HG03025 (cell line): ENCODE measurements around the gene DOCK8.

ENCODE experiments used
- ATAC-seq: cut with Tn5 transposase; IDR thresholded peaks from one replicate; pipeline ENCODE4 v1.9.1; 2021; ENCODE audit warnings: mild to moderate bottlenecking, moderate library complexity; ENCODE audit not compliant: unreplicated experiment, low FRiP score

The DOCK8 gene

DNA sequence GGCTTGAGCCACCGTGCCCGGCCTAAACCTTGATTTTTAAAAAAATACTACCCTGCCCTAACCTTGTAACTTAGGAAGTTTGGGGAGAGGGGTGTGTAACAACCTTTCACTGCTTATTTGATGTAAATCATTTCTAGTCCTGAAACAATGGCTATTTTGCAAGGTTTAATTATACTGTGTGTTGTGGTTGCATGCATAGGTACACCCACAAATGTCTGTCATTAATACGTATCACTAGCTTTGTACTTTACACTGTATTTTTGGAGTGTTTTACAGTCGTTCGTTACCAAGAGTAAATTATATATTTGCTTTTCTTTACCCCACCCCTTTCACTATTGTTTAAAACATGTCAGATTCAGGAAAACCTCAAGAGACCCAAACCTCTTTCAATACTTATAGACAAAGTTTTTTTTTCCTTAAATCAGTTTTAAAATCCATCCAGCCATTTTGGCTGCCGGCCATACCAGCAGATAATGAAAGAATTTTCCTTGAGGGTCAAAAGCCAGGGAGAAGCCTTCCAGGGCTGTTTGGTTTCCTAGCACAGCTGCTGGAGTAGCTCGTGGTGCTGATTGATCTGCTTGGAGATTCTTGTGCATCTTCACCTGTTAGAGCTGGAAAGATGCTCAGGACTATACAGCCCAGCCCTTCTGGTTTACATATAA lies 50.7 kb downstream of the DOCK8 start:
- no peak for ATAC-seq

DNA sequence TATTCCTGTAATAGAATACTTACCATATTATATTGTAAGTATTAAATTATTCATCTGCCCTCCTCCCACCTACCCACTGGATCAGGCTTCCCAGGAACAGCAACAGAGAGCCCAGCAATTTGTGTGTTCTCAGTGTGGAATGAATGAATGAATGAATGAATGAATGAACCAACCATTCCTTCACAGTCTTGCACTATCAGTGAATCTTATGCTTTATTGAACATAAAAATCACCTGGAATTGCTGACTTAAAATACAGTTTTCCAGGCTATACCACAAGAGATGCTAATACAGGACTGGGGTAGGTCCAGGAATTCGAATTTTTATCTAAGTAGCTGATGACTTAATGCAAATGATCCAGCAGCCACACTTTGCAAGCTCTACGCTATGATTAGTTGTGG lies 51.6 kb downstream of the DOCK8 start:
- no peak for ATAC-seq

GRCh38 chr9:268616-269015 lies 54.0 kb downstream of the DOCK8 start:
- ATAC-seq: no peak

- ATAC-seq: no peak
Observed at GRCh38 chr9:269081-269711, 54.5 kb downstream of the DOCK8 start.

- no peak for ATAC-seq
Observed at GRCh38 chr9:270657-271237, 56.1 kb downstream of the DOCK8 start.

GRCh38 chr9:272251-273213 lies 57.9 kb downstream of the DOCK8 start:
- ATAC-seq: peak; percentile 97

DNA sequence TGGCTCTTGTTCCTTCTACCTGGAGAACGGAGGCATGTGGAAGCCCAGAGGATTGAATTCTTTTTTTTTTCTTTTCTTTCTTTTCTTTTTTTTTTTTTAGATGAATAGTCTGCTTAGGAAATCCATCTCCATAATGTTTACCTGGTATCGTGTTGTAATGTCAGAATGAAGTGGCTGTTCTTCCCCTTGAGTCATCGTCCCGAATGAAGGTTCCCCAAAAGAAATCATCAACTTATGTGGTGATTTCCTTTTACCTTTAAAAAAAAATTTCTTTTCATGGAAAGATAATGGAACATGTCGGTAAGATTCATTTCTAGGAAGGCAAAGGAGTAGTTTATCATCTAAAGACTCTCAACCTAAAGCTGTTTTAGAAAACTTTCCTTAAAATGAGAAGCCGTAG lies 59.7 kb downstream of the DOCK8 start:
- ATAC-seq: no peak

GRCh38 chr9:277601-278295 lies 63.1 kb downstream of the DOCK8 start:
- ATAC-seq: no peak

- no peak for ATAC-seq
Observed at GRCh38 chr9:278651-279050, 64.0 kb downstream of the DOCK8 start.

- ATAC-seq: no peak
Observed at GRCh38 chr9:279674-280073, 65.0 kb downstream of the DOCK8 start.

GRCh38 chr9:281741-282645 lies 67.3 kb downstream of the DOCK8 start:
- no peak for ATAC-seq

DNA sequence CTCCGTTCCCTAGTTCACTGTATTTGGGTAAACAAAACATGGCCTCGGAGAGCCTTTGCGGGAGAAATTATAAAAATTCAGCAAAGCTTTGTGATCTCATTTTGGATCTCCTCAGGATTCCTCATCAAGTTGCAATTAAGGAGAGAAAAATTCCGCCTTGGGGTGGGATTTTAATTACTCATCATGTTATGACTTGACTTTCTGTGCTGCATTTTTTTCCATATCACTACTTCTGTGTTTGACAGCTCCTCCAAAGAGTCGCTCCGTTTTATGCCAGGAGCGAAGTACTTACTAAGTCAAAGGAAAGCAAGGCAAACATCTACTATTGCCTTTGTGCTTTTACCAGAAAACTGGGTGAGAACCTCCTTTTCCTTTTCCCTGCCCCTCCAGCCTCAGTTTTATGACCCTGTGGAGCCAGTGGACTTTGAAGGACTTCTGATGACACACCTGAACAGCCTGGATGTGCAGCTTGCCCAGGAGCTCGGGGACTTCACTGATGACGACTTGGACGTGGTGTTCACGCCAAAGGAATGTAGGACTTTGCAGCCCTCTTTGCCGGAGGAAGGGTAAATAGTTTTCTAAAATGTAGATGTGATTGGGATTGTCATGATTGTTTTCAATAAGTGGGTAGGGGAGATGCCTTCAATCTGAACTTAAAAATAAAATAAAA lies 71.5 kb downstream of the DOCK8 start:
- no peak for ATAC-seq

DNA sequence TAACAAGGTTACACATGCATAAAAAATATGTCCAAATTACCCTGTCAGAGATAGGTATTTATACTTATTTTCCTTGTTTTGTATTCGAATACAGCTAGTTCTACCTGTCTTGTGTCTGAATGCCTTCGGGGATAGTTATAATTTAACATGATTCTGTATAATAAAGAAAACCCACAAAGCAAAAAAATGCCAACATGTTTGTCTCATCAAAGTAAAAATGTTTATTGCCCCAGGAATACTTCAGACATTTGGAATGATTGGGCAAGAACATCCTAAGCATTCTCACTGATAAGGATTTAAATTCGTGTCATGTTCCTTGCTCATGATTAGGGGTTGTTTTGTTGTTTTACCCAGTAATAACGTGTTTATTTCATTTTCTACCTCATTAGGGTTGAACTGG lies 74.5 kb downstream of the DOCK8 start:
- ATAC-seq: no peak

DNA sequence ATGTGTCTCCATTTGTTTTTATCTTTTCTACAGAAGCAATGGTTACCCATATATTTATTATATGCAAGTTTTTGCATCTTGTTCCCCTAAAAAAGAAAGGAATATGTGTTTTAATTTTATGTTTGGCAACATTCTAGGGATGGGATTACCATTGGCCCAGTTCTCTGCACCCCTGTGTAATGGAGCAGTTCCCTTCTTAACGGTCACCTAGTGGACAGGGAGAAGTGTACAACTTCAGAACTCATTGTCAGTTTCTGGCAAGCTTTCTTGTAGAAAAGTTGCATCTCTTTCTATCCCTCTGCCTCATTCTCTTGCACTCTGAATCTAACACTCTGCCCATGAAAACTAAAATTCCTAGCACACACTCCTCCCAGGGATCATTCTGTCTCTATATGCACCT lies 78.2 kb downstream of the DOCK8 start:
- ATAC-seq: no peak

DNA sequence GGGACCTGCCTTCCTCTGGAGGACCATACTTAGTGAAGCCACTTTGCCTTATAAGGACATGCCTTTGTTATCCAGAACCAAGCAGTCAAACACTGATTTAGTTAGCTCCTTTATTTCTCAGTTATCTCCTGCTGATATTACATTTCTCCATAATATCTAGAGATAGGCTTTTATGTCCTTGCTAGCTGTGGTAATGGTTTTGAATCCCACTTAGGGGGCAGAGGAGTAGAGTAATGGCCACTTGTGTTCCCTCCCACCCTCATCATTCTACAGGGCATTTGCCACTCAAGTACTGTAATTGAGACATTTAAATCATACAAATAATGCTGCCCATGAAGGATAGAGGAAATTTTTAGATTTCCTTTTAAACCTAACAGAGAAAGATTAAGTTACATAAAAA lies 80.9 kb downstream of the DOCK8 start:
- no peak for ATAC-seq

DNA sequence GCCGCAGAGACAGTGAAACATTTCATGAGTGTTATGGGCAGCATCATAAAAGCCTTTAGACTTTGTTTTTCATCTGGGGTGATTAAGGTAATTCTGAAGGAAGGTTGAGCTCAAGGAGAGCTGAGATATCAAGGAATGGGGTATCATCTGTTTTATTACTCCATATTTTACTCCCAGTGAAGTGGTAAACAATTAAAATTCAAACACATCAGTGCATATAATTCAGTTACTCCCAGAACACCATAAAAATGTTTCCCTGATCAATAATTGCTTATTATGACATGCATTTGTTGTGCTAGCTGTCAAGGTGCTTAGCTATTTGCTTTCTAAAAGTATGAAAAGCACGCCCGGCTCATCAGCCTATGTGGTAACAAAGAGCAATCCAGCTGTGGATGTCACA lies 81.7 kb downstream of the DOCK8 start:
- no peak for ATAC-seq

- ATAC-seq: peak; percentile 80
Observed at GRCh38 chr9:297104-297972, 82.7 kb downstream of the DOCK8 start.

DNA sequence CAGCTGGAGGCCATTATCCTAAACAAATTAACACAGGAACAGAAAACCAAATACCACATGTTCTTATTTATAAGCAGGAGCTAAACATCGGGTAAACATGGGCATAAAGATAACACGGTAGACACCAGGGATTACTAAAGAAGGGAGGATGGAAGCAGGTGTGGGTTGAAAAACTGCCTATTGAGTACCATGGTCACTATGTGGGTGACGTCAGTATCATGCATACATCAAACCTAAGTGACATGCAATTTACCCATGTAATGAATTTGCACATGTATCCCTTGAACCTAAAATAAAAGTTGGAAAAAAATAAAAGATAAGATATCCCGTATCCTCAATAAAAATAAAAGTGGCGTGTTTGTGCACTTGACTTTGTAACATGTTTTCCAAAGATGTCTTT lies 88.8 kb downstream of the DOCK8 start:
- ATAC-seq: no peak
